ENCODE results near the gene TMEM174.
A peak's percentile ranks its signal among the peaks of the same experiment; 100 is the strongest.

The TMEM174 gene

GRCh38 chr5:73172951-73173350 lies at the start of gene TMEM174:
Gene TMEM174, plus strand, starts transcription at chr5:73173193. Its CDS starts 51 bp downstream, at chr5:73173244.
- DNase-seq (ENCODE audit: low spot score), result no peak

GRCh38 chr5:73125289-73125688 lies 47.7 kb upstream of the TMEM174 start:
- DNase-seq (ENCODE audit: low spot score), result no peak

- DNase-seq (ENCODE audit: low spot score), result no peak
Measured at GRCh38 chr5:73126381-73126780, 46.6 kb upstream of the TMEM174 start.

- DNase-seq (ENCODE audit: low spot score), result no peak
Measured at GRCh38 chr5:73126957-73127356, 46.0 kb upstream of the TMEM174 start.

- no peak for DNase-seq (ENCODE audit: low spot score)
Measured at GRCh38 chr5:73129143-73129542, 43.9 kb upstream of the TMEM174 start.

- DNase-seq (ENCODE audit: low spot score), result no peak
Measured at GRCh38 chr5:73130811-73131210, 42.2 kb upstream of the TMEM174 start.

GRCh38 chr5:73131711-73132425 lies 41.1 kb upstream of the TMEM174 start:
- DNase-seq (ENCODE audit: low spot score), result no peak

GRCh38 chr5:73132759-73133158 lies 40.2 kb upstream of the TMEM174 start:
- no peak for DNase-seq (ENCODE audit: low spot score)

GRCh38 chr5:73135021-73135420 lies 38.0 kb upstream of the TMEM174 start:
- DNase-seq (ENCODE audit: low spot score), result no peak

- peak; percentile 51 for DNase-seq (ENCODE audit: low spot score)
Measured at GRCh38 chr5:73135429-73136054, 37.5 kb upstream of the TMEM174 start.

GRCh38 chr5:73136055-73136562 lies 36.9 kb upstream of the TMEM174 start:
- DNase-seq (ENCODE audit: low spot score), result no peak

- DNase-seq (ENCODE audit: low spot score), result no peak
Measured at GRCh38 chr5:73137563-73138530, 35.1 kb upstream of the TMEM174 start.

- no peak for DNase-seq (ENCODE audit: low spot score)
Measured at GRCh38 chr5:73139485-73139884, 33.5 kb upstream of the TMEM174 start.

GRCh38 chr5:73140801-73141200 lies 32.2 kb upstream of the TMEM174 start:
- no peak for DNase-seq (ENCODE audit: low spot score)

- no peak for DNase-seq (ENCODE audit: low spot score)
Measured at GRCh38 chr5:73142035-73142434, 31.0 kb upstream of the TMEM174 start.

- DNase-seq (ENCODE audit: low spot score), result no peak
Measured at GRCh38 chr5:73143716-73144115, 29.3 kb upstream of the TMEM174 start.

GRCh38 chr5:73149540-73149939 lies 23.5 kb upstream of the TMEM174 start:
- no peak for DNase-seq (ENCODE audit: low spot score)

- no peak for DNase-seq (ENCODE audit: low spot score)
Measured at GRCh38 chr5:73150876-73151275, 22.1 kb upstream of the TMEM174 start.

- DNase-seq (ENCODE audit: low spot score), result no peak
Measured at GRCh38 chr5:73151766-73152410, 21.1 kb upstream of the TMEM174 start.

GRCh38 chr5:73152411-73153388 lies 20.3 kb upstream of the TMEM174 start:
- no peak for DNase-seq (ENCODE audit: low spot score)

- DNase-seq (ENCODE audit: low spot score), result no peak
Measured at GRCh38 chr5:73153513-73153912, 19.5 kb upstream of the TMEM174 start.
